HG03571 (cell line): ENCODE data around the gene AP1G2.
"Not testable (repeated sequence)": the region's sequence is repeated elsewhere in the genome, so short reads cannot be mapped to it uniquely, and the experiment has no call there.

Source experiments
- ATAC-seq: cut with Tn5 transposase; IDR thresholded peaks from one replicate; pipeline ENCODE4 v1.9.1; 2021; ENCODE audit not compliant: unreplicated experiment

Gene AP1G2

DNA sequence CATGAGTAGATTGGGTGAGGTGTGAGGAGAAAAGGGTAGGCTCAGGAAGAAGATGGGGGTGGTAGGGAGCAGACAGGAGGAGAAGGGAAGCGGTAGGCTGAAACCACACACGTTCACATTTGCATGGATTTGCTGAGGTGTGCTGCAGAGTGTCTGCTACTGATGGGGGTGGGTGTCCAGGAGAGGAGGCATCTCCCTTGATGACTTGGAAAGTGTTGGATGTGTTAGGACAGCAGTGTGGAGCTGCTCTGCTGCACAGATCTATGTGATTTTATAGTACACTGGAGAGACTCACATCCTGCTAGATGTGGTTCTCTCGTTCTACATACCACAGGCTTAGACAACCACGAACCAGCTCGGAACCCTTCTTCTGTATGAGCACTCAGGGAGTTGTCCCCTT, 25.3 kb downstream of the AP1G2 start:
- no peak for ATAC-seq

DNA sequence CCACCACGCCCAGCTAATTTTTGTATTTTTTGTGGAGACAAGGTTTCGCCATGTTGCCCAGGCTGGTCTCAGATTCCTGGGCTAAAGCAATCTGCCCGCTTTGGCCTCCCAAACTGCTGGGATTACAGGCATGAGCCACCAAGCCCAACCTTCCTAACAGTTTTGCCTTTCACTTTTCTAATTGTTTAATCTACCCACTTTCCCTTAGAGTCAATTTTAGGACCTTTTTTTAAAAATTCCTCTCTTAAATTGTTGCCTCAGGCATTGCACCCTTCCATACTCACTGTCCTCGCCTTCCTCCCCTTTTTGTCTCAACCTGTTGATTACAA, 27.5 kb downstream of the AP1G2 start:
- ATAC-seq, result no peak

DNA sequence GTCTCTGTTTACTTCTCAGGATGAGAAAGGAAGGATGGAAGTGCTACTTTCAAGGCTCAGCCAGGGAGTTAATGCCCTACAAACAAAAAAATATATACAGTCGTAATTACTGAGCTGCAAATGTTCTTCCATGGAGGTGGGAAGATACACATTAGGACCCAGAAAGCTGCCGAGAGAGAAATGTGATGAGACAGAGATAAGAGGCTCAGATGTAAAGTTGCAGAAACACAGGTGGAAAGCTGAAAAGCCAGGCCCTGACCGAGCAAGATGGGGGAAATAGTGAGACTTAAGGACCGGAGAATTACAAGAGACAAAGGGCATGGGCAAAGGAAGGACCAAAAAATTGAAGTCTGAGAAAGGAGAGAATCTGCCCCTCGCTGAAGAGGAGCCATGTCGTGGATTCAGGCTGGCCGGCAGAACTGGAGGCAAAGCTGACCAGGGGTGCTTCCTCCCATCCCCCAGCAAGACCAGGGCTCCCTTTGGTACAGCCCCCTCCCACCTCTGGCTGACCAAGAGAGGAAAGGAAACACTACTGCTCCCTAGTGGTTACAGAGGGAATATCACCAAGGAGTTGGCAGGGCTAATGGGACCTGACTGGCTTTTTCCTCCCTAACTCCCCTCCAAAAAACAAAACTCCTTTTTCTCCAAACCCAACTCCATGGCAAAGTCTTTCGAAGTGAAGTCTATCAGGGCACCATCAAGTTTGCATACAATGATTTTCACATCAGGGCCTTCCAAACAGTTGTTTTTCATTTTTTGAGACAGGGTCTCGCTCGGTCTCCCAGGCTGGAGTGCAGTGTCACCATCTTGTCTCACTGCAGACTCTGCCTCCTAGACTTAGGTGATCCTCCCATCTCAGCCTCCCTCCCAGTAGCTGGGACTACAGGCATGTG, 28.1 kb downstream of the AP1G2 start:
- no peak for ATAC-seq

DNA sequence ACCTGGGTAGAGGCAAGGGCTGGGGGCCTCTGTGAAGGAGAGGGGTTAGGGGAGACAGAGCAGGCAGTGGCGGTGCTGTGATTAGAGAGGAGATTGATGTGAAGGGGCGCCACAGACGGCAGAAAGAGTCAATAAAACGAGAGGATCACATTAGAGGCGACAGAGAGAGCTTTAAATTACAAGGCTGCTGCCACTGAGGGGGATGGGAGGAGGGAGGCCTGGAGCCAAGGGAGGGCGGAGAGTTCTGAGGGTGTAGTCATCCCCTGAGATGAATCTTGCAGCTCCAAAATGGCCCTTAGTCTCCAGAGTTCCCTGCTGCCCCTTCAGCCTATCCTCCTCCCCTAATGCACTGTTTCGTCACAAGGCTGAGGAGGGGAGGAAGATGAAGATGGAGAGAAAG, 28.8 kb downstream of the AP1G2 start:
- ATAC-seq, result no peak

DNA sequence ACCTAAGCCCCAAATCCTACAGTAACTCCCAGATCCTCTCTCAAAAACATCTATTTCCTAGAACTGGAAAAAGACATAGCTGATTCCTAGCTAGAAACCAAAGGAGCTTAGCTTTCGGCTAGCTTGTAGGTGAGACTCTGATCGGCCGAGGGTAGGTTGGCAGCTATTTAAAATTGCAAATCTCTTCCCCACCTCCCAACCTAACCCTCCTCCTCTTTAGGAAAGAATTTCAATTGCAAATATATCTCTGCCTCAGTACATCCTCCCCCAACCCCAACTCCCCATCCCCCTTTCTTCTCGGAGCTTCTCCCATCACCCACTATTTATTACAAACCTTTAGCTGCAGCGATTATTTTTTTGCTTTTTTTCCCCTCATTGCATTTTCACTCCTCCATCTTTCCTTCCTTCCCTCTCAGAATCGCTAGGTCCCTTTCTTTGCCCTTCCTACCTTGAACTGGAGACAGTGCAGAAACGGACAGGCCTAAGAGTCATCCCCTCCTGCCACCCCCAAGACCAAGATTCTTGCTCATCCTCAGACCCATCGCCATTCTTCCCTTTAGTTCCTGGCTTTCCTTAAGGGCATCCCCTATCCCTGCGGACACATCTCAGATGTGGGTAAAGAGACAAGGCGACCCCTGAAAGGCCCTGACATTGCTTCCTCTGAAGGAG, 29.4 kb downstream of the AP1G2 start:
- no peak for ATAC-seq

DNA sequence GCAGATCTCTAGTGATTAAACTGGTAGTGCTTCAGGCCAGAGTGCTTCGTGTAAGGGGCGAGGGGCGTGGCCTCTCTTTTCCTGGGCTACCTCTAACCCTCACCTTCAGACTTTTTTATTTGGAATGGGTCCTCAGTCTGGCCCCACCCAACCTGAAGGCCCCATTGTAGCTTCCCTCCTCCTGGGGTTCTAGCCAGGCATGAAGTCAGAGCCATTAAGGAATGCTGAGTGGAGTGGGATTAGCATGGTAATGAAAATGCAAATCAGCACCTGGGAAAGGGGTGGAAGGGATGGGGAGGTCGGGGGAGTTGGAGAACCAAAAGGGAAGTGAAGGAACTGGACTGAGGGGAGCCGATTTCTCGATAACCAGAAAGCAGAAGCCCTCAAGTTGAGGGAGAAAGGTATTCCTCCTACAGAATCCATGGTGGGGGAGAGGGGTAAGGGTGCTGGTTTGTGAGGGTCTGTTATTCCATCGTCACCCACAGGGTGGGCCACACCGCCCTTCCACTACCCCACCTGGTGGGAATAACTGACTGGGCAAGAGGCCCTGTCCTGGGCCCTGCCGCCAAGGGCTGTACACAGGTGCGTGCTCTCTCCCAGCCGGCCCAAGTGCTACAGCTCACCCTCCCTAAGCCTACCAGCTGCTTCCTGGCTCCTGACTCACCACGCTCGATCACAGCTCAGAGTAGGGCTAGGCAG, 30.1 kb downstream of the AP1G2 start:
- ATAC-seq, result no peak

DNA sequence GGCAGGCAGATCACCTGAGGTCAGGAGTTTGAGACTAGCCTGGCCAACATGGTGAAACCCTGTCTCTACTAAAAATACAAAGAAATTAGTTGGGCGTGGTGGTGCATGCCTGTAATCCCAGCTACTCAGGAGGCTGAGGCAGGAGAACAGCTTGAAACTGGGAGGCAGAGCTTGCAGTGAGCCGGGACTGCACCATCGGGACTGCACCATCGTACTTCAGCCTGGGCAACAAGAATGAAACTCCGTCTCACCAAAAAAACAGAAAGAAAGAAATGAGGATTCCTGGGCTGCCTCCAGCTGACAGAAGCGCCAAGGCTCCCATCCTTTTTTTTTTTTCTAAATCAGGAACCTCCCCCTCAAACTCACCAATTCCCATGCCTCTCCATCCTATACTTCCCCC, 30.7 kb downstream of the AP1G2 start:
- ATAC-seq, result not testable (repeated sequence)

DNA sequence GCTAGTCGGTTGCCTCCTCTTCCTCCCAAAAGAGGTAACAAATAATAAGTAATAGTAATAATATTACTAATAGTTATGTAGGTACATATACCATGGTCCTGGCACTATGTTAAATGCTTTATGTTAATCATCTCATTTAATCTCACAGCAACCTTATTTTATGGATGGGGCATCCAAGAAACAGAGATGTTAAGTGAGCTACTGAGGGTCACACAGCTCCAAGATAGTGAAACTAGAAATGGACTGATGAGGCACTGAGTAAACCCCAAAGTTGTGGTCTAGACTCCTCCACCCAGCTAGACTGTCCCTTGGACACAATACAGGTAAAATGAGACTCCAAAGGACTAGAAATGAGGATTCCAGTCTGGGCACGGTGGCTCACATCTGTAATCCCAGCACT, 31.1 kb downstream of the AP1G2 start:
- ATAC-seq, result no peak

DNA sequence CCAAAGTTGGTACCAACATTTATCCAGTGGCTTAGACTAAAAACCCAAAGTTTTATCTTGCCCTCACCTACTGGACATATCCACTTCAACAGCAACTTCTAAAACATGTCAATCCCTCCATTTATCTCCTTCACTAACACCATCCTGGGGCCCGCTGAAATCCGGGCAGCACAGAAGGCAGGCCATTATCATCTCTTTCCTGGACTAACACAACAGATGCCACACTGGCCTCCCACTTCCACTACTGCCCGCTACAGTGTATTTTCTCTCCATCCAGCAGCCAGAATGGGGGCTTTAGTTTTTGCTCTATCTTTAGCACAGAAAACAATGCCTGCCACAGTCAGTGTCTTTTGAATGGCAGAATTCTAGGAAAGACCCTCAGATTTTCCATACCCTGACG, 31.6 kb downstream of the AP1G2 start:
- no peak for ATAC-seq

DNA sequence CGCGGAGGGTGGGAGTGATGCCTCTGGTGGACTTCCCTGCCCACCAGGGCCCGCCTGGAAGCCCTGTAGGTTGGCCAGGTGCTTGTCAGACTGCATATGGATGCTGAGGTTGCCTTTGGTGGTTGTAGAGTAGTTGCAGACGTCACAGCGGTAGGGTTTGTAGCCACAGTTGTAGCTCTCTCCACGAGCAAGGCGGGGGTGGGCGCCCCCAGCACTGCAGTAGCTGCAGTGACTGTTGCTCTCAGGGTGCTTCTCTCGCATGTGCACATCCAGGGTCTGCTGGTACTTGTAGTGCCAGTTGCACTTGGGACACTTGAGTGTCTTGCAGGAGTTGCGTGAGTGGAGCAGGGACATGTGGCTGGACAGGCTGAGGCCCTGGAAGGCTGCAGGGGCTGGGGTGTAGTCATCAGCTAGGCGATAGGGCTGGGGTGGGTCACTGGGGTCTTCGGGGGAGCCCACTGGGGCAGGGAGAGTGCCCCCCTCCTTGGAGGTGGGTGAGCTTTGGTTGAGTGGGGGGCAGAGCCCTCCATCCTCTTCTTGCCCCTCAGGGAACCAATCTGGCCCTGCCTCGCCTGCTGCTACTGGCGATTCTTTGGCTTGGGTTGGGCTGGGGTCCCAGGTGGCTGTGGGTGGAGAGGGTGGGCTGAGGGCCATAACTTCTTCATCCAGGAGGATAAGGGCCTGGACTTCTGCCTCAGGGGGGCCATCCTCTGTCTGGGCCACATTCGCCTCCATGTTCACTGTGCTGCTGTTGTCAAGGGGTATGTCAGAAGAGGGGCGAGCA, 33.7 kb downstream of the AP1G2 start:
- ATAC-seq, result no peak

DNA sequence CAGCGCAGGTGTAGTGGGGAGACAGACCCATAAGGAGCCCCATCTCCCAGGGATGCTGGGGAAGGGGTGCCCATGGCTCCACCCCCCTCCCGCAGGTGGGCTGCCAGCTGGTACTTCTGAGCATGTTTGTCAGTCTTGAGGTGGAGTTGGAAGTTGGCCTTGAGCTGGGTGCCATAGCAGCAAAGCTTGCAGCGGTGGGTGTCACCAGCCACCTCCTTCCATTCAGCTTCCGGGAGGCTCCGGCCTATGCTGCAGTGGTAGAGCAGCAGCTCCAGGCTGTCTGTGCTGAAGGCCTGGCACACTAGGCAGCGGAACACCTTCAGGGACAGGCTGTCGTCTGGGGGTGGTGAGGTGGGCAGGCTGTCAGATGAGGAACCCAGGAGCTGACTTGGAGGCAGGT, 34.9 kb downstream of the AP1G2 start:
- no peak for ATAC-seq

DNA sequence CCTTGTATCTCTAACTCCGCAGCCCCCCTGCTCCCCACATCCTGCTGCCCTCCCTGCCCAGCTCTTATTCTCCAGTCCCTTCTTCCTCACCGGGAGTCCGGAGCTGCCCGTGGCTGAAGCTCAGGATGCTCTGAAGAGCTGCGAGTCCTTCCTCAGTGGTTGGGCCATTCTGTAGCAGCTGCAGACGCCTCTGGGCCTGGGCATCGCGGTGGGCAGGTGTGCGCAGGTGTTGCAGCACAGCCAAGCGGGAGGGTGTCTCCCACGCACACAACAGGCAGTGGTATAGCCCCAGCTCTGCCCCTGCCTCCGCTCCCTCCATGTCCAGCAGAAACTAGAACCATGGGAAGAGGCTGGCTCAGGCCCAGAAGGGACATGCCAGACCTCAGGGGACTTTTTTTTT, 36.2 kb downstream of the AP1G2 start:
- no peak for ATAC-seq

DNA sequence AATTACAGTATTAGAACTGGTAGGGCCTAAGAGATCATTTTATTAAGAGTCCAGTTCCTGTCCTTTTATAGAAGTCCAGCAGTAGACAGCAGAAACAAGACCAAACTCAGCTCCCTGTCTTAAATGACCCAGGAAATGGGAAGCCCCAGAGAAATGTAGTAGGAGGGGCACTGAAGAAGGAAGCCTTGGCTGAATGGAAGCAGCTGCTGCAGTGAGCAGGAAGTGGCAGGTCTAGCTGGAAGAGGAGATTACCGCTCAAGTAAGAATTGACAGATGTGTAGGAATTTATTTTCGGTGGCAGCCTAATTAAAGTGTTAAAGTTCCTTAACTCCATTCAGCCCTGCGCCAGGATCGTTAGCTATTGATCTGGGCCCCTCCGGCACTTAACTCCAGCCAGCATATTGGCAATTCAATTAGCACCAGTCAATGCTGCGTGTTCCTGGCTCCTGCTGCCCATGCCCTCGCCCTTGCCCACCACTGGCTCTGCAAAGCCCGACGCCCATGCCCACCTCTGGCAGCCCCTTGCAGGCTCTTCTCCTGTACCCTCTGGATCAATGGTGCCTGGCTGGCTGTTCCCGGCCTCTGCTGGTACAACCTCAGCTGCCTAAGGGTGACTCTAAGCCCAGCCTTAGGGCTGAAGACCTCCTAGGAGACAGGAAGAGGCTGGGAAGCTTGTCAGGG, 37.1 kb downstream of the AP1G2 start:
- ATAC-seq, result no peak

DNA sequence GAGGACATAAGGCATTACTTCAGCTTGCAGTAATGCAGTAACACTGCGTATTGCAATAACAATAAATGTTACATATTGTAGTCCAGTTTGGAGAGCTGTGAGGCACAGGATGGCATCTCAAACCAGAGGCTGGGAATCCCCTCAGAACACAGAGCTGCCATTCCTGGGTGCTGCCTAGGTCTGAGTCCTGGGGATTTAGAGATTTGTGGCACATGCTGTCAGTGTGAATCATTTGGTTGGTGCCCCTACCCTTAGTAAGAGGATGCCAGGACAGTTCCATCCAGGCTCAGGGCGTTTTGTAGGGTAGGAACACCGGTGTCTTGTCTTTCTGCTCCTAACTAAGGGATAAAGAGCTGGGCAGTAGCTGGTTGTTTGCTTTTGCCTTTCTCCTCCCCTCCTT, 38.6 kb downstream of the AP1G2 start:
- ATAC-seq, result no peak

DNA sequence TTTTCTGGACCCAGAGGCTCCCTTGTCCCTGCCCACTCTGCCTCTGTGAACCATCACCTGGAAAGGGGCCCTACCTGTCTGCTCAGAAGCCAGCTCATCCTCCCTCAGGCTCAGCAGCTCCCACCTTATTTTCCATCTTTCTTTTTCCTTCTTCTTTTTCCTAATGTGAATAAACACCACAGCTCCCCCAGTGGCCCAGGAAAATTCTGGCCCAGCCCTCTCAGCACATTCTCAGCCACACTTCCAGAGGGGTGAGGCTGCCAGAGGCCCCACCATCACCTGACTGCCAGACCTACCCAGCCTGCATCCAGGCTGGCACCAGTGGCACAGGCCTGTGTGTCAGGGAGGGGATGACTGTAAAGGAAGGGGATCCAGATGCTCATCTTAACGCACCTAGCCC, 39.0 kb downstream of the AP1G2 start:
- no peak for ATAC-seq

DNA sequence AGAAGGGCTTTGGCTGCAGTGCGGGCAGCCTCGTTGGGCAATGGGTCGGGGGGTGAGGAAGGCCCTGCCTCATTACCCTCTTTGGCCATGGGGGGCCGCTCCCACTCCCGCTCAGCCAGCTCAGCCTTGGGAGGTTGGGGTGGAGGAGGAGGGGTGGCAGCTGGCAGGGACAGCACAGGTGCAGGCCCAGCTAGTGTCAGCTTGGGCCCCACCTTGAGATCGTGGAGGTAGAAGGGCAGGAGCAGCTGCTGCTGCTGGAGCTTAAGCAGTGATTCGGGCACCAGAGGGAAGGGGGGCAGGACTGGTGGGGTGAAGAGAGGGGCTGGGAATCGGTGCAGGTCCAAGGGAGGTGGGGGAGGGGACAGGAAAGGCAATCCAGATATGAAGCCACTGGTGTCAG, 42.0 kb downstream of the AP1G2 start:
- no peak for ATAC-seq

DNA sequence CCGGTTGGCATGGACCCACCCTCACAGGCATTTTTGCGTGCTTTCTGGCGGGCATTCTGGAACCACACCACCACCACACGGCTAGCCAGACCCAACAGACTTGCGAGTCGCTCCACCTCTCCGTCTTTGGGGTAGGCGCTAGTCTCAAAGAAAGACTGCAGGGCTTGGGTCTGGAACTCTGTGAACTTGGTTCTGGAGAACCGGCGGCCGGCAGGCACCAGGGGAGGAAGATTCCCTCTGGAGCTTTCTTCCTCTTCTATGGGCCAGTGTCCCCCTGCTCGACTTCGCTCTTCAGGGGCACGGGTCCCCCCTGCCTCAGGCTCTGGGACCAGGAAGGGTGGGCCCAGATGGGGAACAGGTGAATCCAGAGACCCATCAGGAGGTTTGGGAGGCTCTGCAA, 42.6 kb downstream of the AP1G2 start:
- no peak for ATAC-seq

DNA sequence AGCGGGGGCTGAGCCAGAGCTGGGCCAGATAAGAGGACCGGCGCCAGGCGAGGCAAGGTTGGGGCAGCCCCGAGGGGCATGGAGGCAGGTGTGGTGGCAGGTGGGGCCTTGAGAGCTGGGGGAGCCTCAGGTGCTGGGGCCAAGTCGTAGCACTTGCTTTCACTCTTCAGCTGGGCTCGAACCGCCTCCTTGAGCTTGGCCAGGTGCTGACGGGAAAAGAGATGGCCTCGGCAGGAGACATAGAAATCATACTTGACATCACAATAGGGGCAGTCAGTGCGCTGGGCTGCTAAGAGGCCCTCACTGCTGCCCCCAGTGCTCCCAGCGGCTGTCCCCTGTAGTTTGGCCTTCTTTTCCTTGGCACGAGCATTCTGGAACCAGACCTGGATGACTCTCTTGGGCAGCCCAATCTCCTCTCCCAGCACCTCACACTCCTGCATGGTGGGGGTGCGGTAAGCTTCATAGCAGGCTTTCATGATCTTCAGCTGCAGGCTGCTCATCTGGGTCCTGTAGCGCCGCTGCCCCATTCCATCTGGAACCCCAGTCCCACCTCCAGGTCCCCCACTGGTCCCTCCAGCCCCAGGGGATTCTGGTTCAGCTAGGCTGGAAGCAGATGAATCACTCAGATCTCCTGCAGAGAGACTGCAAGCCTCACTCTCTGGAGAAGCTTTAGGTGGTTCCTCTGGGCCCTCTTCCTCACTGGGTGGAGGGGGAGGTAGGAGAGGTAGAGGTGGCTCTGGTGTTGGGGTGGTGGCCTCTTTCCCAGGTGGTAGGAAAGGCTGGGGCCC, 44.2 kb downstream of the AP1G2 start:
- ATAC-seq, result no peak

DNA sequence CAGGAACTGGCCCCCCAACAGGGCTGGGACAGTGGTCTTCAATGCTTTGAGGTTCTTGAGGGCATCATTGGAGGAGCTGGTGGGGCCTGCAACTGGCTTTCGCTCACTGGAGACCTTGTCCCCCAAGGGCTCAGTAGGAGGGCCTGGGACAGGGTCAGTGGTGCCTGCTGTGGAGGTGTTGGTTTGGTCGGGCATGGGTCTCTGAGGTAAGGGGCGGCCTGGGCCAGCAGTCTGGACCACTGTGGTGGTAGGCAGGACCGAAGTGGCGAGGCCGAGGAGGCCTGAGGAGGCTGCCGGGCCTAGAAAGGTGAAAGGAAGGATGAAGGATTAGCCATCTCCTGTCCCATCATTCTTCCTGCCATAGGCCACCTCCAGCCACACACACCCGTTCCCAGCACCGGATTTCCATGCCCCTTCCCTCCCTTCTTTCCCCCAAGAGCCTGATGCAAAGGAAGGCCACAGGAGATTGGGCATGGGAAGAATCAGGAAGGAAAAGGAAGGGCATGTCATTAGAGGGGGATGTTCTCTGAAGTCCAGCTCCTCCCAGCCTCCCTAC, 44.9 kb downstream of the AP1G2 start:
- ATAC-seq, result no peak
